HEK293T (cell line): ENCODE measurements around the gene CLCN3.

Experiments used
- CTCF ChIA-PET: fragments of 350-600 bp; formaldehyde crosslinking; extraction: SDS; loops from one replicate; lab custom pipeline; 2021; ENCODE audit warnings: antibody characterized with exemption, inconsistent platforms; lab: Yijun Ruan, JAX
- POLR2A ChIA-PET: fragments of 350-600 bp; formaldehyde crosslinking; extraction: SDS; loops from one replicate; lab custom pipeline; 2020; ENCODE audit warnings: antibody characterized with exemption, inconsistent platforms; lab: Yijun Ruan, JAX
- DNase-seq: peaks from one replicate; pipeline ENCODE4 v3.0.0; 2012; ENCODE audit warnings: mixed read lengths; ENCODE audit errors: extremely low spot score
- ARNT ChIP-seq: fragments of 450-650 bp; IDR thresholded peaks from 2 replicates; pipeline ENCODE4 v1.6.1; 2017; ENCODE audit warnings: mild to moderate bottlenecking
- BHLHE40 ChIP-seq: fragments of 450-650 bp; IDR thresholded peaks from 2 replicates; pipeline ENCODE4 v1.6.1; 2016; ENCODE audit warnings: mild to moderate bottlenecking, moderate library complexity, borderline replicate concordance
- CTBP1 ChIP-seq: fragments of 450-650 bp; IDR thresholded peaks from 2 replicates; pipeline ENCODE4 v1.6.1; 2016; ENCODE audit warnings: borderline replicate concordance
- ELF4 ChIP-seq: fragments of 450-650 bp; IDR thresholded peaks from 2 replicates; pipeline ENCODE4 v1.6.1; 2017; ENCODE audit warnings: antibody characterized with exemption
- FOXA1 ChIP-seq: fragments of 450-650 bp; IDR thresholded peaks from 2 replicates; pipeline ENCODE4 v1.6.1; 2016; ENCODE audit warnings: mild to moderate bottlenecking
- FOXK2 ChIP-seq: fragments of 450-650 bp; IDR thresholded peaks from 2 replicates; pipeline ENCODE4 v1.6.1; 2016; ENCODE audit warnings: mild to moderate bottlenecking
- FOXM1 ChIP-seq: fragments of 450-650 bp; IDR thresholded peaks from 2 replicates; pipeline ENCODE4 v1.6.1; 2017; ENCODE audit warnings: mild to moderate bottlenecking, borderline replicate concordance
- HDGF ChIP-seq: fragments of 450-650 bp; IDR thresholded peaks from 2 replicates; pipeline ENCODE4 v1.6.1; 2017; ENCODE audit warnings: antibody characterized with exemption, borderline replicate concordance
- L3MBTL2 ChIP-seq: fragments of 450-650 bp; conservative IDR thresholded peaks from 2 replicates; pipeline ENCODE4 v1.6.1; 2016; ENCODE audit warnings: mild to moderate bottlenecking
- LEF1 ChIP-seq: fragments of 450-650 bp; IDR thresholded peaks from 2 replicates; pipeline ENCODE4 v1.6.1; 2017; ENCODE audit warnings: mild to moderate bottlenecking, borderline replicate concordance
- NFRKB ChIP-seq: fragments of 450-650 bp; IDR thresholded peaks from 2 replicates; pipeline ENCODE4 v1.6.1; 2016; ENCODE audit warnings: mild to moderate bottlenecking, moderate library complexity
- SP1 ChIP-seq: fragments of 450-650 bp; IDR thresholded peaks from 2 replicates; pipeline ENCODE4 v1.6.1; 2017
- SUZ12 ChIP-seq: fragments of 450-650 bp; IDR thresholded peaks from 2 replicates; pipeline ENCODE4 v1.6.1; 2016; ENCODE audit warnings: mild to moderate bottlenecking
- TARDBP ChIP-seq: fragments of 450-650 bp; IDR thresholded peaks from 2 replicates; pipeline ENCODE4 v1.6.1; 2016
- ZNF384 ChIP-seq: fragments of 450-650 bp; IDR thresholded peaks from 2 replicates; pipeline ENCODE4 v1.6.1; 2016
- TF ChIP-seq, protein P1 (sequence below): fragments of 450-650 bp; IDR thresholded peaks from 2 replicates; pipeline ENCODE4 v1.6.1; 2016

The CLCN3 gene

DNA sequence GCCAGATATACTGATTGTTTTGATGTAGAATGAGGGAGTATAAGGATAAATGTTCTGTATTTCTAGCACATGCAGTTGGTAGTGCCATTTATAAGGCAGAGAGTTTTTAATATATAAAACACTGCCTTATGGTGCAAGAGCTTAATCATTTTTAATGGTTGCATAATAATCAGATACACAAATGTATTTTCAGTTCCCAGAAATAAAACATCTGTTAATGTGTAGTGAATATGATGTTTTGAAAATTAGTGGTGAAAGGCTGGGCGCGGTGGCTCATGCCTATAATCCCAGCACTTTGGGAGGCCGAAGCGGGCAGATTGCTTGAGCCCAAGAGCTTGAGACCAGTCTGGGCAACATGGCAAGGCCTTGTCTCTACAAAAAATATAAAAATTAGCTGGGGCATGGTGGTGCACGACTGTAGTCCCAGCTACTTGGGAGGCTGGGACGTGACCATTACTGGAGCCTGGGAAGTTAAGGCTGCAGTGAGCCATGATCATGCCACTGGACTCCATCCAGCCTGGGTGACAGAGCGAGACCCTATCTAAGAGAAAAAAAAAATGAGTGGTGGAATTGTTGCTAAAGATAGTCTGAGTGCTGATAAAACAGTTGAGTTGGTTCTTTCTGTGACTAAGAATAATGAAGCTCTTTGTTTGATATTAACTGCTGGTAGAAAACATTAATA is 29.3 kb downstream of the CLCN3 start:
- CTCF ChIA-PET: interaction anchor here (1.4 kb wide), 1 partner anchor 10 kb away, joined by 3 read pairs; no protein-coding TSS in a partner anchor
- TF ChIP-seq SP1 (no peak), ZNF384 (no peak), ARNT (no peak), FOXK2 (no peak), FOXA1 (no peak), SUZ12 (no peak), TARDBP (no peak), BHLHE40 (no peak), HDGF (no peak), L3MBTL2 (no peak), LEF1 (no peak), ELF4 (no peak), FOXM1 (no peak), CTBP1 (no peak), NFRKB (no peak)
- TF ChIP-seq, protein P1, sequence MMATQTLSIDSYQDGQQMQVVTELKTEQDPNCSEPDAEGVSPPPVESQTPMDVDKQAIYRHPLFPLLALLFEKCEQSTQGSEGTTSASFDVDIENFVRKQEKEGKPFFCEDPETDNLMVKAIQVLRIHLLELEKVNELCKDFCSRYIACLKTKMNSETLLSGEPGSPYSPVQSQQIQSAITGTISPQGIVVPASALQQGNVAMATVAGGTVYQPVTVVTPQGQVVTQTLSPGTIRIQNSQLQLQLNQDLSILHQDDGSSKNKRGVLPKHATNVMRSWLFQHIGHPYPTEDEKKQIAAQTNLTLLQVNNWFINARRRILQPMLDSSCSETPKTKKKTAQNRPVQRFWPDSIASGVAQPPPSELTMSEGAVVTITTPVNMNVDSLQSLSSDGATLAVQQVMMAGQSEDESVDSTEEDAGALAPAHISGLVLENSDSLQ: no peak
- no peak for DNase-seq
- POLR2A ChIA-PET: interaction anchor here (0.6 to 1.9 kb wide), 2 partner anchors 11 to 1076 kb away, joined by 4 to 5 read pairs; no protein-coding TSS in a partner anchor

GRCh38 chr4:169650227-169650936 is 30.0 kb downstream of the CLCN3 start:
- POLR2A ChIA-PET: interaction anchor here (1.1 to 1.9 kb wide), 2 partner anchors 10 to 30 kb away, joined by 3 to 5 read pairs; partner anchors contain the start of gene CLCN3
- DNase-seq: no peak
- CTCF ChIA-PET: interaction anchor here (1.4 kb wide), 1 partner anchor 9 kb away, joined by 3 read pairs; no protein-coding TSS in a partner anchor
- no peak for TF ChIP-seq ZNF384
- TF ChIP-seq TARDBP: no peak
- no peak for TF ChIP-seq LEF1
- no peak for TF ChIP-seq SUZ12
- no peak for TF ChIP-seq HDGF
- TF ChIP-seq FOXM1: no peak
- TF ChIP-seq SP1: no peak
- TF ChIP-seq FOXK2: no peak
- TF ChIP-seq, protein P1: no peak
- TF ChIP-seq L3MBTL2: no peak
- no peak for TF ChIP-seq NFRKB
- TF ChIP-seq ELF4: no peak

- DNase-seq: no peak
- ChIA-PET CTCF (no interaction called here), POLR2A (no interaction called here)
- no peak for TF ChIP-seq FOXA1
- no peak for TF ChIP-seq ARNT
- no peak for TF ChIP-seq HDGF
- TF ChIP-seq ELF4: no peak
- TF ChIP-seq FOXM1: no peak
- TF ChIP-seq TARDBP: no peak
Observed at GRCh38 chr4:169652535-169652934, 32.2 kb downstream of the CLCN3 start.

DNA sequence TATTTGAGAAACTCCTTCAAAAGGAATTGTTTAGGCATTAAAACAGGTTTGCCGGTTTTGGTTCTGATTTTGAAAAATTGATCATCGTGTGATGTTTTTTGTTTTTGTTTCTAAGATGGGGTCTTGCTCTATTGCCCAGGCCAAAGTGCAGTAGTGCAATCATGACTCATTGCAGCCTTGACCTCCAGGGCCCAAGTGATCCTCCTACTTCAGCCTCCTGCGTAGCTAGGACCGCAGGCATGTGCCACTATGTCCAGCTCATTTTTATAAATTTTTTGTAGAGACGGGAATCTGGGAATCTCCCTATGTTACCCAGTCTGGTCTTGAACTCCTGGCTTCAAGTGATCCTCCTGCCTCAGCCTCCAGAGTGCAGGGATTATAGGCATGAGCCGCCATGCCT is 35.0 kb downstream of the CLCN3 start:
- ChIA-PET POLR2A (no interaction called here), CTCF (no interaction called here)
- TF ChIP-seq CTBP1: no peak
- no peak for TF ChIP-seq SUZ12
- no peak for TF ChIP-seq ARNT
- no peak for TF ChIP-seq SP1
- TF ChIP-seq, protein P1: no peak
- TF ChIP-seq TARDBP: no peak
- no peak for TF ChIP-seq NFRKB
- TF ChIP-seq BHLHE40: no peak
- no peak for TF ChIP-seq ZNF384
- no peak for TF ChIP-seq FOXK2
- TF ChIP-seq L3MBTL2: no peak
- no peak for TF ChIP-seq ELF4
- TF ChIP-seq HDGF: no peak
- no peak for DNase-seq

DNA sequence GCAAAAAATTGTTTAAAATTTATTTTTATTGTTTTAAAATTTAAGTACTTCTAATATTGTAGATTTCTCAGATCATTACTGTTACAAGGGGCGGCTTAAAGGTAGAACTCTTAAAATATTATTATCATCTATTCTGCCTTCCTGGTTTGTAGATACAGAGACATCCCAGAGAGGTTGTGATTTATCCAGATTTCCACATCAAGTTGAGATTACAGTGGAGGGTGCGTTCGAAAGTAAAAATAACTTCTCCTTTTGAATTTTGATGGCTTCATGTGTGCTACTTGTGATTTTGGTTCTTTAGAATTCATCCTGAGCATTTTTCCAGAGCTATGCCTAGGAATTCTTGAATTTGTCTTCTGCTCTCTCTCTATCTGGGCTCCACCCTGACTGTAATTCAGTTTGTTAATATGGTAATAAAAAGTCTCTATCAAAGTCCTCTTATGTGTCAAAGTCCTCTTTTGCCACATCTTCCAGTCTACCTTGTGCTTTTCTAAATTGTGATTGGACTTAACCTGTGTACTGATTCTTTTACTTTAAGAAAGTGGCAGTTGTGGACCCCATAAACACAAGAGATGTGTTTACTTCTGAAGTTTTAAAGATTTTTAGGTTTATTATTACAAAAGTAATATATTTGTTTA is 37.2 kb downstream of the CLCN3 start:
- POLR2A ChIA-PET: interaction anchor here (5.6 kb wide), 1 partner anchor 44 kb away, joined by 32 read pairs; the partner anchor contains the start of gene NEK1
- no peak for TF ChIP-seq TARDBP
- no peak for TF ChIP-seq LEF1
- no peak for TF ChIP-seq FOXM1
- TF ChIP-seq FOXA1: no peak
- TF ChIP-seq FOXK2: no peak
- no peak for TF ChIP-seq NFRKB
- TF ChIP-seq HDGF: no peak
- TF ChIP-seq ZNF384: no peak
- no peak for TF ChIP-seq CTBP1
- TF ChIP-seq, protein P1: no peak
- TF ChIP-seq SUZ12: no peak
- TF ChIP-seq BHLHE40: no peak
- TF ChIP-seq L3MBTL2: no peak
- TF ChIP-seq ELF4: no peak
- no peak for TF ChIP-seq ARNT
- TF ChIP-seq SP1: no peak
- CTCF ChIA-PET: no interaction called here
- DNase-seq: no peak
